Epithelial cell of proximal tubule (primary cell): Measurements from ENCODE around the gene NCEH1. TPM values are rescaled to one million over a fixed set of nuclear protein-coding genes. Genes with fewer than 3 reads are reported as not detected.

ENCODE experiments used
- DNase-seq: peaks from one replicate; pipeline ENCODE4 v3.0.0-alpha.2; 2011; ENCODE audit warnings: low read depth
- H3K4me3 ChIP-seq: 2 replicates; pipeline ENCODE4 v1.5.1; 2011; ENCODE audit warnings: low read depth, mild to moderate bottlenecking, low read length
- total RNA-seq: library from RNA; depleted of rRNA; stranded (reverse); fragments of >200 nt; gene quantifications from 2 replicates; pipeline ENCODE4 v1.2.3, GENCODE V29; 2015
- TF ChIP-seq, protein P1 (sequence below): conservative IDR thresholded peaks from 2 replicates; pipeline ENCODE4 v1.5.1; 2012; ENCODE audit warnings: low read depth, mild to moderate bottlenecking, low read length

The NCEH1 gene
- total RNA-seq, 1 donor from 2014 or later = 72.9 TPM

DNA sequence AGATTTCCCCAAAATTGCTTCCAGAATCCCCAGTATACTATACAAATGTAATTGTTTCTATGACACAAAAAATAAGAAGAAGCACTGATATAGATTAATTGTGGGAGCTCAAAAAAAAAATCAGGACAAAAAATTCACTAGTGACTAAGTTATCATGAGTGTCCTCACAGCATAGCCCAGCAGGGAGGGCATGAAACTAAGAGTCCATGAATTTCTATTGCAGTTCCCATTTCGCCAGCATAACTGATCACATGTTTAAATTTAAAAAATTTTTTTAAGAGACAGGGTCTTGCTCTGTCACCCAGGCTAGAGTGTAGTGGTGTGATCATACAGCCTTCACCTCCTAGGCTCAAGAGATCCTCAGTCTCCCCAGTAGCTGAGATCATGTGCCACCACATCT lies 10.6 kb downstream of the NCEH1 start:
- H3K4me3 ChIP-seq = no peak overlapping the region
- TF ChIP-seq, protein P1, sequence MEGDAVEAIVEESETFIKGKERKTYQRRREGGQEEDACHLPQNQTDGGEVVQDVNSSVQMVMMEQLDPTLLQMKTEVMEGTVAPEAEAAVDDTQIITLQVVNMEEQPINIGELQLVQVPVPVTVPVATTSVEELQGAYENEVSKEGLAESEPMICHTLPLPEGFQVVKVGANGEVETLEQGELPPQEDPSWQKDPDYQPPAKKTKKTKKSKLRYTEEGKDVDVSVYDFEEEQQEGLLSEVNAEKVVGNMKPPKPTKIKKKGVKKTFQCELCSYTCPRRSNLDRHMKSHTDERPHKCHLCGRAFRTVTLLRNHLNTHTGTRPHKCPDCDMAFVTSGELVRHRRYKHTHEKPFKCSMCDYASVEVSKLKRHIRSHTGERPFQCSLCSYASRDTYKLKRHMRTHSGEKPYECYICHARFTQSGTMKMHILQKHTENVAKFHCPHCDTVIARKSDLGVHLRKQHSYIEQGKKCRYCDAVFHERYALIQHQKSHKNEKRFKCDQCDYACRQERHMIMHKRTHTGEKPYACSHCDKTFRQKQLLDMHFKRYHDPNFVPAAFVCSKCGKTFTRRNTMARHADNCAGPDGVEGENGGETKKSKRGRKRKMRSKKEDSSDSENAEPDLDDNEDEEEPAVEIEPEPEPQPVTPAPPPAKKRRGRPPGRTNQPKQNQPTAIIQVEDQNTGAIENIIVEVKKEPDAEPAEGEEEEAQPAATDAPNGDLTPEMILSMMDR = no peak
- no peak for DNase-seq

DNA sequence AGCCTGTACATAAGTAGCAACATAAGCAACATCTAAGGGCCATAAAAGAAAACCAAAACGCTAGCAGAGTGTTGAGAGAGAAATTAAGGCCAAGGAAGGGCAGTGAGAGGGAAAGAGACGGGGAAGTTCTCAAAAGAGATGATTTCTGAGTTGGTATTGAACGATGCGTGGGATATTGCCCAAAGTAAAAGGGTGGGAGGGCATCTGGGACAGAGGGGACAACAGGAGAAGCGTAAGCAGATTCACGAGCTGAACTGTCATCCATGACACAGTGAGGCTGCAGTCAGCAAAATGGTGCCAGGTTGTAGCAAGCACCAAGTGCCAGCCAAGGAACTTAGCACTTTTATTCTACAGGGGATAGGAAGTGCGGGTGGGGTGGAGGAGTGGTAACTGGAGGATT lies 11.8 kb downstream of the NCEH1 start:
- DNase-seq = no peak
- H3K4me3 ChIP-seq = no peak overlapping the region
- TF ChIP-seq, protein P1 = no peak

DNA sequence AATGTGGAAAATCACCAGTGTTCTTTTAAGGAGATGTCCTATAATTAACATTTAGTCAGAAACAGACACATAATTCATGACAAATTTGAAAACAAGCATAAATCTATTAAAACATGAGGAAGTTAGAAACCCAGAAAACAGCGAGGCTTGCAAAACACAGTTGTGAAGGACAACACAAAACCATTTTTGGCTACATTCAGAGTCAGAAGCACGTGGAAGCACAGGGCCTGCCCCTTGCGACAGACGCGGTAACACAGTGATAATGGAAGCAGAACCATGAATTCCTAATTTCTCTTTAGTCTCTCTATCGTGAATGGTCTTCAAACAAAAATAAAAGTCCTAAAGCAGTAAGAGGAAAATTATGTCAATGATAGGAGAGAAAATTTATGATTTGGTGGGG lies 12.2 kb downstream of the NCEH1 start:
- TF ChIP-seq, protein P1 = no peak
- no peak for DNase-seq
- H3K4me3 ChIP-seq = no peak overlapping the region

DNA sequence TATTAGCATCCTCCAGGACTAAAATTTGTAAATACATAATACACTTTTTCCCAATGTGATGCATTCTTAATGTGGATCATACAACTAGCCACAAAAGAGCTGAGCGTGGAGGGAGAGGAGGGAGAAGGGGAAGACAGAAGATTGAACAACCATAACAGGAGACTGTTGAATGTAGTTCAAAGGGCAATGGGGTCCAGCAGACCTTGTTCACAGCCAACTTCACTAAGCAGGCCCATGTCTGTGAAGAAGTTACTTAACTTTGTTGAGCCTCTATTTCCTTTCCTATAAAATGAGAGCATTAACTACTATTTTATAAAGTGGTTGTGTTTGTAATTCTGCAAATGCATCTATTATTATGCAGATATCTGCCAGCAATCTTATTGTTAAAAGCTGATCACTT lies 13.3 kb downstream of the NCEH1 start:
- no peak overlapping the region for H3K4me3 ChIP-seq
- DNase-seq = no peak
- TF ChIP-seq, protein P1 = no peak

DNA sequence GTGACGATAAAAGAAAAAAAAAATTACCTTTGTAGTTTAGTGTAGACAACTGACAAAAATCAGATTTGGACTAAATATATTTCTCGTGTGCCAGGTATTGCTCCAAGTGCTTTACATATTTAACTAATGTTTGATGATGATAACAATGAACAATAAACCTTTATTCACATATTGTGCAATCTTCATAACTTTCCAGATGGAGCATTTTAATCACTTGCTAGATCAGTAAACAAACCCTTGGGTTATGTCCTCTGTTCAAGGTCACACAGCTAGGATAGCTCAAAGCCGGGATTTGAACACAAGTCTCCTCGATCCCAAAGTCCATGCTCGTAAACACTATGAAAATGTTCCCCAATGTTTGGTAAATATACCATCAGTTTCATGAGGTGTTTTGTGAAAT lies 14.5 kb downstream of the NCEH1 start:
- H3K4me3 ChIP-seq = no peak overlapping the region
- TF ChIP-seq, protein P1 = no peak
- DNase-seq = no peak

DNA sequence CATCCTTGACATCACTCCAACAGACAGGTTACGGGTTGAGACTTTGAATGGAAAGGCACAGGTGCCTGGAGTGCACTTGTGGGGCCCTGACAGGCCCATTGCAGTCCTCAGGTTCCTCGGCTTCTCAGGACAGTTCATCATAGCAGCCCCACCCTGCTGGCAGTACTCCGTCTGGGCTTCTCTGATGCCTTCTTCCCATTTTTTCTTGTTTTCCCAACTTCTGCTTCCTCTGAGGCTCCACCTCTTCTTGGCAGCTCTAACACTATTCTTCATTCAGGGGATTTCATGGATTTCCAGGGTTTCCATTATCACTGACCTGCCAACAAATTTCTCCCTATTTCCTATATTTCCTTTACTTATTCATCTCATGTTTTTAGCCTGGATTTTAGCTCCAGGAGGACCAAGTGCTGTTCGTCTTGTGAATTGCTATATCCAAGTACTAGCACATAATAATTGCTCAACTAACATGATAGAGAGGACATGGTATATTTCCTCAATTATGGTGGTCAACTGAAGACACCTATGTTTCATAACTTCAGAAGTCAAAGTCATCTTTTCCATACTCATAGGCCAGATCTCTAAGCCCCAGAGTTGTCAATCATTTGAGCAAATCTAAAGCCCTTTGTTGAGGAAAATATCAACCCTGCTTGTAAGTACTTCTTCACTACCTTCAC lies 16.2 kb downstream of the NCEH1 start:
- H3K4me3 ChIP-seq = no peak overlapping the region
- TF ChIP-seq, protein P1 = no peak
- no peak for DNase-seq

DNA sequence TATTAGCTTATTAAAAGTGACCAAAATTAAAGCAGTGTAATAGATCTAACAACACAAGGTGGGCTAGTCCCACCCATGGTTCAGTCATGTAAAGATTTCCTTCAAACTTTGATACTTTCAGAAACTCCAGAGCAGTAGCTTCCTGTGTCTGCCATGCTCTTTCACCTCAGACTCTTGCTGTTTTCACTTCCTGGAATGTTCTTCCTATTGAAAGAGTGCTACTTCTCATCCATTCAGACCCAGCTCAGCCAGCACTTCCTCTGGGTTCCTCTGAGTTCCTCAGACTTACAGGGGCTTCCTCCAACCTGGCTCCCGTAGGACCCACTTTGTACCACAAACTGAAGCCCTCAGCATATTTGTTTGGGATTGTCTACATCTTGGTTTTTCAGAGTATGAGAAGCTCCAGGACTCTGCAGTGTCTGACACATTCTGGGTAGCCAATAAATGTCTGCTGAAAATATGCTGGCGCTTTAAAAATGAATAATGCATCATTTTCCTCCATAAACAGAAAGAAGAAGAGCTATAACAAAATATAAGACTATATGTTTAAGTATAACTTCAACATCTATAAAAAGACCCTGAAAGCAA lies 18.0 kb downstream of the NCEH1 start:
- TF ChIP-seq, protein P1 = no peak
- no peak for DNase-seq
- no peak overlapping the region for H3K4me3 ChIP-seq
